K562 (cell line): Measurements from ENCODE around the gene ATL1. TPM values are rescaled to one million over a fixed set of nuclear protein-coding genes. Genes with fewer than 3 reads are reported as not detected.
A peak's percentile ranks its signal among the peaks of the same experiment; 100 is the strongest.

ENCODE experiments used
- ARID1B ChIP-seq: fragments of 450-650 bp; IDR thresholded peaks from 2 replicates; pipeline ENCODE4 v1.6.1; 2016; ENCODE audit warnings: antibody characterized with exemption, mild to moderate bottlenecking, inconsistent platforms
- ARID4B ChIP-seq: sonication (generic); formaldehyde crosslinking; IDR thresholded peaks from 2 replicates; pipeline ENCODE4 v1.8.0; 2022; ENCODE audit warnings: mild to moderate bottlenecking, missing genetic modification reagents
- CEBPG ChIP-seq, 3 experiments: fragments of 200-800 bp in 1 of 3; sonication (Bioruptor generic) in 1 of 3; sonication (generic) in 1 of 3; formaldehyde crosslinking in 1 of 3; IDR thresholded peaks in 2 of 3; conservative IDR thresholded peaks in 1 of 3; 2 replicates each; pipeline versions ENCODE4 v1.6.1 to v1.8.0; 2016 to 2022; ENCODE audit warnings: missing compliant biosample characterization in 2 of 3, missing genetic modification characterization in 2 of 3, mild to moderate bottlenecking in 1 of 3, missing genetic modification reagents in 1 of 3
- HDAC2 ChIP-seq: fragments of 450-650 bp; IDR thresholded peaks from 2 replicates; pipeline ENCODE4 v1.6.1; 2016; ENCODE audit warnings: mild to moderate bottlenecking
- HNRNPUL1 ChIP-seq: fragments of 200-400 bp; formaldehyde crosslinking; IDR thresholded peaks from 2 replicates; pipeline ENCODE4 v1.6.1; 2017; ENCODE audit warnings: low read length
- HSF4 ChIP-seq: fragments of 250-450 bp; sonication (Bioruptor Pico); IDR thresholded peaks from 2 replicates; pipeline ENCODE4 v2.1.2; 2022; ENCODE audit warnings: mild to moderate bottlenecking, moderate library complexity, borderline replicate concordance
- KAT2B ChIP-seq: IDR thresholded peaks from one replicate; pipeline ENCODE4 v1.6.1; 2012; ENCODE audit warnings: low read depth, mild to moderate bottlenecking, control low read depth, inconsistent platforms, low read length, moderate library complexity
- KLF10 ChIP-seq: fragments of 250-450 bp; sonication (Bioruptor Pico); IDR thresholded peaks from 2 replicates; pipeline ENCODE4 v1.6.1; 2021; ENCODE audit warnings: matching md5 sums
- NCOA1 ChIP-seq: fragments of 450-650 bp; IDR thresholded peaks from 2 replicates; pipeline ENCODE4 v1.6.1; 2016; ENCODE audit warnings: low read depth
- PML ChIP-seq: IDR thresholded peaks from 2 replicates; pipeline ENCODE4 v1.6.1; 2012; ENCODE audit warnings: low read length, inconsistent platforms
- POLR2G ChIP-seq: fragments of 200-400 bp; formaldehyde crosslinking; IDR thresholded peaks from 2 replicates; pipeline ENCODE4 v1.6.1; 2017; ENCODE audit warnings: low read depth, mild to moderate bottlenecking, antibody characterized with exemption, low read length, moderate library complexity
- RBFOX2 ChIP-seq: fragments of 200-400 bp; formaldehyde crosslinking; IDR thresholded peaks from 2 replicates; pipeline ENCODE4 v1.6.1; 2017; ENCODE audit warnings: low read depth, mild to moderate bottlenecking, low read length, moderate library complexity
- RBM15 ChIP-seq: fragments of 200-400 bp; formaldehyde crosslinking; IDR thresholded peaks from 2 replicates; pipeline ENCODE4 v1.6.1; 2018; ENCODE audit warnings: mild to moderate bottlenecking, low read length, moderate library complexity; ENCODE audit not compliant: insufficient read depth
- SP2 ChIP-seq: IDR thresholded peaks from 2 replicates; pipeline ENCODE4 v1.6.1; 2011; ENCODE audit warnings: mild to moderate bottlenecking, low read depth, low read length, moderate library complexity; ENCODE audit not compliant: poor library complexity, severe bottlenecking; ENCODE audit errors: extremely low read depth
- TEAD1 ChIP-seq, 2 experiments: fragments of 450-650 bp in 1 of 2; sonication (generic) in 1 of 2; formaldehyde crosslinking; IDR thresholded peaks; 2 replicates each; pipeline versions ENCODE4 v1.4.0 to v1.8.0; 2020 to 2022; ENCODE audit warnings: mild to moderate bottlenecking in 2 of 2, missing genetic modification reagents in 1 of 2
- ZBTB1 ChIP-seq: sonication (generic); formaldehyde crosslinking; IDR thresholded peaks from 2 replicates; pipeline ENCODE4 v1.8.1; 2023; ENCODE audit warnings: missing genetic modification reagents, low read depth, mild to moderate bottlenecking, borderline replicate concordance
- ZBTB5 ChIP-seq: fragments of 450-650 bp; IDR thresholded peaks from 2 replicates; pipeline ENCODE4 v1.6.1; 2017; ENCODE audit warnings: antibody characterized with exemption
- ZBTB9 ChIP-seq: fragments of 450-650 bp; formaldehyde crosslinking; IDR thresholded peaks from 2 replicates; pipeline ENCODE4 v1.4.0; 2020; ENCODE audit warnings: mild to moderate bottlenecking, moderate library complexity
- ZNF253 ChIP-seq: fragments of 250-450 bp; sonication (Bioruptor Pico); conservative IDR thresholded peaks from 2 replicates; pipeline ENCODE4 v1.6.1; 2021; ENCODE audit warnings: mild to moderate bottlenecking
- ZSCAN29 ChIP-seq: fragments of 450-650 bp; IDR thresholded peaks from 2 replicates; pipeline ENCODE4 v1.6.1; 2017
- polyA plus RNA-seq, 8 experiments: library from polyadenylated mRNA; depleted of rRNA in 4 of 8; stranded (reverse) in 5 of 8; unstranded in 3 of 8; fragments of >200 nt; fragmentation: Nextera tagmentation in 2 of 8; fragmentation: Illumina TruSeq in 1 of 8; extraction: Ambion mirVana in 2 of 8; extraction: Trizol in 1 of 8; gene quantifications; 2 replicates each; pipeline versions ENCODE4 v1.2.1 to v1.2.3, GENCODE V29; 2011 to 2014; ENCODE audit warnings: inconsistent platforms in 1 of 8, missing spikeins in 1 of 8
- total RNA-seq, 7 experiments: library from RNA; depleted of rRNA in 6 of 7; stranded (reverse); fragments of >200 nt in 6 of 7; fragmentation: Illumina TruSeq in 2 of 7; extraction: Trizol in 2 of 7; gene quantifications; 2 replicates each; pipeline versions ENCODE4 v1.2.1 to v1.2.3, GENCODE V29; 2011 to 2021; ENCODE audit warnings: low replicate concordance in 1 of 7

The ATL1 gene
- total and polyA plus RNA-seq, 9 of the 15 experiments (the other 6 are each of a cell fraction or from before 2014, with no cell fraction given): 0.04 to 0.16 (median 0.07) TPM; not detected in 4

GRCh38 chr14:50529288-50530179 lies 30.4 kb upstream of the ATL1 start (continued):
- TF ChIP-seq HSF4 (CRISPR knock-in tag) (no peak), ZNF253 (CRISPR knock-in tag) (no peak), PML (no peak), ZBTB9 (CRISPR knock-in tag) (no peak), ZSCAN29 (no peak), KLF10 (CRISPR knock-in tag) (no peak), ARID1B (peak; percentile 55; the same call in 1 of the 2 replicates), CEBPG (CRISPR knock-in tag; IDR thresholded peaks at IDR 0.05) (no peak), CEBPG (tag; conservative IDR thresholded peaks at IDR 0.05 in 1 of 2, IDR thresholded peaks at IDR 0.05 in 1 of 2) (no peak), HDAC2 (0 out of 2 replicates have a peak, but pooled peaks have one; percentile 40), RBFOX2 (no peak), NCOA1 (no peak), ZBTB1 (CRISPR knock-in tag) (no peak), HNRNPUL1 (no peak), POLR2G (no peak), TEAD1 (CRISPR knock-in tag; IDR thresholded peaks at IDR 0.05) (no peak), KAT2B (no peak), ARID4B (no peak), ZBTB5 (no peak), SP2 (no peak), RBM15 (no peak)
